Adrenal gland (tissue), 12 donors: ENCODE results near the gene STRADA. TPM values are rescaled to one million over a fixed set of nuclear protein-coding genes. Genes with fewer than 3 reads are reported as not detected.

ENCODE experiments used
- DNase-seq, 7 donors: peaks; one replicate each; pipeline ENCODE4 v3.0.0-alpha.2; 2019 to 2020
- H3K27ac ChIP-seq, 5 donors: fragments of 200-600 bp; sonication (generic) in 4 of 5; 1 replicate in 3 of 5; 2 replicates in 2 of 5; pipeline versions ENCODE4 v1.5.1 to v1.8.0; 2016 to 2020; ENCODE audit warnings: mild to moderate bottlenecking in 1 of 5
- H3K27me3 ChIP-seq: fragments of 200-600 bp; 2 replicates; pipeline ENCODE4 v1.8.0; 2021
- H3K36me3 ChIP-seq, 2 donors: fragments of 200-600 bp; replicated peaks in 1 of 2; 1 replicate in 1 of 2; 2 replicates in 1 of 2; pipeline versions ENCODE4 v1.5.1 to v1.8.0; 2018 to 2022
- H3K4me1 ChIP-seq, 2 donors: fragments of 200-600 bp; replicated peaks in 1 of 2; 1 replicate in 1 of 2; 2 replicates in 1 of 2; pipeline versions ENCODE4 v1.5.1 to v1.8.0; 2018 to 2021
- H3K4me3 ChIP-seq, 4 donors: fragments of 200-600 bp; sonication (generic) in 3 of 4; one replicate each; pipeline ENCODE4 v1.5.1; 2016 to 2018
- H3K9me3 ChIP-seq, 3 donors: fragments of 200-600 bp; sonication (generic) in 1 of 3; replicated peaks in 1 of 3; 1 replicate in 2 of 3; 2 replicates in 1 of 3; pipeline versions ENCODE4 v1.5.1 to v1.8.0; 2016 to 2021
- POLR2A ChIP-seq, 2 donors: fragments of 450-650 bp; IDR thresholded peaks; one replicate each; pipeline ENCODE4 v1.6.1; 2017; ENCODE audit warnings: antibody characterized with exemption in 2 of 2, mild to moderate bottlenecking in 2 of 2, moderate library complexity in 1 of 2
- WGBS, 4 donors: extraction: QIAGEN DNeasy Blood & Tissue Kit in 2 of 4; methylation state at CpG; one replicate each; pipeline versions ENCODE4 v1.1.5 to v1.1.7; 2013 to 2017; 5-methylcytosine and 5-hydroxymethylcytosine counted together
- intact Hi-C, 2 donors: fragments of 100-400 bp; cut with DNase I; formaldehyde crosslinking; loops; one replicate each; pipeline versions ENCODE4 v1.14.1 to v1.15.0; 2022 to 2023
- polyA plus RNA-seq, 3 donors: library from polyadenylated mRNA; stranded (reverse); fragments of 200-250 nt in 2 of 3; fragments of 350-450 nt in 1 of 3; fragmentation: Illumina TruSeq in 1 of 3; extraction: RNeasy Lipid Tissue Mini Kit (QIAGEN cat#74804) in 1 of 3; gene quantifications; one replicate each; pipeline ENCODE4 v1.2.3, GENCODE V29; 2013 to 2014
- total RNA-seq, 9 donors: library from RNA; depleted of rRNA in 4 of 9; stranded (reverse); fragments of >200 nt in 4 of 9; fragments of 120-200 nt in 1 of 9; fragmentation: NEBNext Ultra II Directional in 1 of 9; extraction: Animal tissue kit (Norgen Biotek cat#: 25700) in 1 of 9; gene quantifications; one replicate each; pipeline versions ENCODE4 v1.1.0 to v1.2.4, GENCODE V29; 2013 to 2023
- TF ChIP-seq, protein P1 (sequence below), 6 experiments: fragments of 450-650 bp in 4 of 6; fragments of 200-600 bp in 2 of 6; sonication (generic) in 1 of 6; IDR thresholded peaks; 1 replicate in 5 of 6; 2 replicates in 1 of 6; pipeline versions ENCODE4 v1.5.1 to v1.8.0; 2016 to 2021; ENCODE audit warnings: antibody characterized with exemption in 6 of 6, mild to moderate bottlenecking in 2 of 6, moderate library complexity in 1 of 6
- donor health status: healthy with polysubstance abuse.
- donor health status: Bipolar disorder and iron deficiency.
- donor health status: DM: yes; HTN: yes; CAD: no.
- donor health status: DM: no; HTN: no; CAD: no.
- donor health status: DM: no; HTN: no; CAD: no.
- donor health status: DM: yes; HTN: yes; CAD: no.

Gene STRADA
- total and polyA plus RNA-seq, 12 donors: 16.7 to 91.1 (median 37.5) TPM

DNA sequence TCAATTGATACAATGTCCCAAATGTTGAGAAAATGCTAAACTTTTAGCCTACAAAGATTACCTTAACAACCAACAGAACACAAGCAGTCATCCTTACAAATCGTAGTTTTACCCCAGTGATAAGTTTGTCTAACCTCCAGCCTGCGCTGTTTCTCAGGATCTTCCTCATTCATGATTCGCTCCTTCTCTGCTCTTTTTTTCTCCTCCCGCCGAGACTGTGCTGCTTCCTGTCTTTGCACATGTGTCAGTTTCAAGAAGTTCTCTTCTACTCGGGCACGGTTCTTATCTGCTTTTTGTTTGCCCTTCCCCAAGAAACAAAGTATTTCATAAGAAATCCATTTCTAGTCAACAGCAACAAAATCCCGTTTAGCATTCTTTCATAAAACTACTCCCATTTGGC lies 10.2 kb upstream of the STRADA start:
- intact Hi-C loops: no loop called here
- Histone ChIP-seq H3K36me3 (peaks cover 0 to 78% of the 10 kb centered on the region in 2 donors), H3K9me3 (no peaks in the 10 kb centered on the region), H3K4me1 (no peaks in the 10 kb centered on the region), H3K4me3 (no peak overlapping the region), H3K27ac (no peak overlapping the region), H3K27me3 (no peaks in the 10 kb centered on the region)
- DNase-seq: no peak
- TF ChIP-seq POLR2A (IDR thresholded peaks at IDR 0.05): no peak
- TF ChIP-seq, protein P1, sequence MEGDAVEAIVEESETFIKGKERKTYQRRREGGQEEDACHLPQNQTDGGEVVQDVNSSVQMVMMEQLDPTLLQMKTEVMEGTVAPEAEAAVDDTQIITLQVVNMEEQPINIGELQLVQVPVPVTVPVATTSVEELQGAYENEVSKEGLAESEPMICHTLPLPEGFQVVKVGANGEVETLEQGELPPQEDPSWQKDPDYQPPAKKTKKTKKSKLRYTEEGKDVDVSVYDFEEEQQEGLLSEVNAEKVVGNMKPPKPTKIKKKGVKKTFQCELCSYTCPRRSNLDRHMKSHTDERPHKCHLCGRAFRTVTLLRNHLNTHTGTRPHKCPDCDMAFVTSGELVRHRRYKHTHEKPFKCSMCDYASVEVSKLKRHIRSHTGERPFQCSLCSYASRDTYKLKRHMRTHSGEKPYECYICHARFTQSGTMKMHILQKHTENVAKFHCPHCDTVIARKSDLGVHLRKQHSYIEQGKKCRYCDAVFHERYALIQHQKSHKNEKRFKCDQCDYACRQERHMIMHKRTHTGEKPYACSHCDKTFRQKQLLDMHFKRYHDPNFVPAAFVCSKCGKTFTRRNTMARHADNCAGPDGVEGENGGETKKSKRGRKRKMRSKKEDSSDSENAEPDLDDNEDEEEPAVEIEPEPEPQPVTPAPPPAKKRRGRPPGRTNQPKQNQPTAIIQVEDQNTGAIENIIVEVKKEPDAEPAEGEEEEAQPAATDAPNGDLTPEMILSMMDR (IDR thresholded peaks at IDR 0.05): no peak
- 65 to 77% (median 75%) methylated on average over 8 of the region's 8 CpGs for WGBS, 4 donors

DNA sequence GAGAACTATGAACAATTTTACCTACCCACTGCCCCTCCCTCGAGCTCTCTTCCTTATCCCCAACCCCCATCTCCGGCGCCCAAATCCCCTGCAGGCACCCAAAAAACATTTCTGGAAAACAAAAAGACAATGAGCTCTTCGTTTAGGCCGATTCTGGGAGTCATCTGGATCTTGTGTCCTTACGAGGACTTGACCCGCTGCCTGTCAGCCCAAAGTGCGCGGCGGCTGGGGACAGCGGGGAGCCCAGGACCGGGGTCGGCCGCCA lies 524 bp downstream of the STRADA start:
- Histone ChIP-seq H3K9me3 (no peaks in the 10 kb centered on the region), H3K4me3 (peak overlapping the region; percentile 37 to 81 (median 58)), H3K4me1 (peaks cover 12 to 15% of the 10 kb centered on the region in 2 donors), H3K36me3 (peaks cover 0 to 9% of the 10 kb centered on the region in 2 donors), H3K27me3 (no peaks in the 10 kb centered on the region), H3K27ac (peak overlapping the region; percentile 88 to 93 (median 92))
- intact Hi-C loops: no loop called here
- TF ChIP-seq POLR2A (IDR thresholded peaks at IDR 0.05): no peak
- TF ChIP-seq, protein P1 (IDR thresholded peaks at IDR 0.05): no peak
- peak in 1 of 7 donors; percentile 60 for DNase-seq
- 0 to 2% (median 0%) methylated on average over 7 to 14 of the region's 14 CpGs for WGBS, 4 donors

DNA sequence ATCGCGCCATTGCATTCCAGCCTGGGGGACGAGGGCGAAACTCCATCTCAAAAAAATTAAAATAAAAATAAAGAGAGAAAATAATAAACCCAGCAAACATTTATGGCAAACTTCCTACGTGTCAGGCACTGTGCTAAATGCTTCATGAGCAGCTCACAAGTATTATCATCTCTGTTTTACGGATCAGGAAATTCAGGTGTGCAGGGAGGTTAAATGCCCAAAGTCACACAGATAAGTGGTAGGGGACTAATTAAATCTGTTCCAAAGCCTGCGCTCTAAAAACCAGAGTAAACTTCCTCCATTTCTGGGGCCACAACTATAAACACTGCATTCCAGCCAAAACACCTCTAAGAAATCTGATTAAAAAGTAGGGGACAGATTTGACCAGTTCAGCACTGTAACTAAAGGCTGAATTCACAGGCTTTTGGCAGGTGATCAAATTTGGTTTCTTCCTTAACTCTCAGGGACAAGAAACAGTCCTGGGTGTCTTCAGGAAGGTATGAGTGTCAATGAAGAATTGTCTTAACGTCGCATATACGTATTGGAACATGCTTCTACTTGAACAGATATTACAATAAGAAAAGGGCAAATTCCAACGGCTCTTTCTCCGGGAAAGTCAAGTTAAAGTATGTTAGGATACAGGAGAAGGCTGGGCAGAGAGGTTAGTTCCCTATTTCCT lies 996 bp downstream of the STRADA start:
- peaks cover 12 to 15% of the 10 kb centered on the region in 2 donors for H3K4me1 ChIP-seq
- no peaks in the 10 kb centered on the region for H3K9me3 ChIP-seq
- H3K27ac ChIP-seq: peak overlapping the region; percentile 88 to 93 (median 92)
- H3K36me3 ChIP-seq: peaks cover 0 to 4% of the 10 kb centered on the region in 2 donors
- TF ChIP-seq, protein P1 (IDR thresholded peaks at IDR 0.05): no peak
- no peak for TF ChIP-seq POLR2A (IDR thresholded peaks at IDR 0.05)
- H3K27me3 ChIP-seq: no peaks in the 10 kb centered on the region
- peak overlapping the region in 3 of 4 donors; percentile 37 to 81 (median 52) for H3K4me3 ChIP-seq
- 40 to 43% (median 42%) methylated on average over 12 of the region's 12 CpGs for WGBS, 4 donors
- intact Hi-C loops: no loop called here
- DNase-seq: no peak

DNA sequence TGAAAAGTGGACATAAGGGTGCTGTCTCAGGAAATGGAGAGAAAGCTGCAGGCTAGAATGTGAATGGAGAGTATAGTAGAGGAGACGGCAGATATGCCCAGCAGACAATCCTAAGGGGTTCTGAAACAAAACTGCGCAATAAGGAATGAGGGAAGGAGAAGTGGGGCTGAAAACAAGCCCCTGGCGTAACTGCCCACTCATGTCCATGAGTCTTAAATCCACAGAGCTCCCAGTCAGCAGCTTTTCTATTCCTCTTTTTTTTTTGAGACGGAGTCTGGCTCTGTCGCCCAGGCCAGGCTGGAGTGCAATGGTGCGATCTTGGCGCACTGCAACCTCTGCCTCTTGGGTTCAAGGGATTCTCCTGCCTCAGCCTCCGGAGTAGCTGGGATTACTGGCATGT lies 5.9 kb downstream of the STRADA start:
- TF ChIP-seq, protein P1 (IDR thresholded peaks at IDR 0.05): no peak
- no peak for TF ChIP-seq POLR2A (IDR thresholded peaks at IDR 0.05)
- no peak overlapping the region for H3K27ac ChIP-seq
- no peaks in the 10 kb centered on the region for H3K36me3 ChIP-seq
- no peak overlapping the region for H3K4me3 ChIP-seq
- H3K9me3 ChIP-seq: no peaks in the 10 kb centered on the region
- peaks cover 5 to 6% of the 10 kb centered on the region in 2 donors for H3K4me1 ChIP-seq
- H3K27me3 ChIP-seq: no peaks in the 10 kb centered on the region
- peak in 1 of 7 donors; percentile 46 for DNase-seq
- intact Hi-C loops: no loop called here
- 89 to 95% (median 94%) methylated on average over 8 of the region's 8 CpGs for WGBS, 4 donors
